ENCODE data around the gene GZMH.

GRCh38 chr14:24639270-24639669 is 29.8 kb upstream of the GZMH start:
- no peak for TF ChIP-seq ZNF263 (CRISPR knock-in tag; IDR thresholded peaks at IDR 0.05; ENCODE audit: low read depth)
- no peak for TF ChIP-seq MAX (CRISPR knock-in tag; IDR thresholded peaks at IDR 0.05)

All from WTC11 (cell line).